ENCODE results near the gene AP5M1. TPM values are rescaled to one million over a fixed set of nuclear protein-coding genes. Genes with fewer than 3 reads are reported as not detected.
"Not testable (repeated sequence)": the region's sequence is repeated elsewhere in the genome, so short reads cannot be mapped to it uniquely, and the experiment has no call there.

AP5M1 gene, protein sequence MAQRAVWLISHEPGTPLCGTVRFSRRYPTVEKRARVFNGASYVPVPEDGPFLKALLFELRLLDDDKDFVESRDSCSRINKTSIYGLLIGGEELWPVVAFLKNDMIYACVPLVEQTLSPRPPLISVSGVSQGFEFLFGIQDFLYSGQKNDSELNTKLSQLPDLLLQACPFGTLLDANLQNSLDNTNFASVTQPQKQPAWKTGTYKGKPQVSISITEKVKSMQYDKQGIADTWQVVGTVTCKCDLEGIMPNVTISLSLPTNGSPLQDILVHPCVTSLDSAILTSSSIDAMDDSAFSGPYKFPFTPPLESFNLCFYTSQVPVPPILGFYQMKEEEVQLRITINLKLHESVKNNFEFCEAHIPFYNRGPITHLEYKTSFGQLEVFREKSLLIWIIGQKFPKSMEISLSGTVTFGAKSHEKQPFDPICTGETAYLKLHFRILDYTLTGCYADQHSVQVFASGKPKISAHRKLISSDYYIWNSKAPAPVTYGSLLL
- polyA plus RNA-seq (2012; ENCODE audit: insufficient read depth, insufficient read length) = 47.5 TPM

GRCh38 chr14:57268161-57269069 lies at the start of gene AP5M1, which contains the start of gene EXOC5:
AP5M1 (plus strand) TSS chr14:57268971; CDS start chr14:57269315, 344 bp downstream.
EXOC5 (minus strand) TSS chr14:57268905; CDS start chr14:57268648, 257 bp downstream.
- peak; percentile 95 for DNase-seq (ENCODE audit: low read depth, low spot score)
- H3K4me3 ChIP-seq (ENCODE audit: low read length) = peak within 1 kb of the TSS; percentile 64

- no peak overlapping the region for H3K4me3 ChIP-seq (ENCODE audit: low read length)
These were observed 46.8 kb upstream of the AP5M1 start for GRCh38 chr14:57221931-57222330.

DNA sequence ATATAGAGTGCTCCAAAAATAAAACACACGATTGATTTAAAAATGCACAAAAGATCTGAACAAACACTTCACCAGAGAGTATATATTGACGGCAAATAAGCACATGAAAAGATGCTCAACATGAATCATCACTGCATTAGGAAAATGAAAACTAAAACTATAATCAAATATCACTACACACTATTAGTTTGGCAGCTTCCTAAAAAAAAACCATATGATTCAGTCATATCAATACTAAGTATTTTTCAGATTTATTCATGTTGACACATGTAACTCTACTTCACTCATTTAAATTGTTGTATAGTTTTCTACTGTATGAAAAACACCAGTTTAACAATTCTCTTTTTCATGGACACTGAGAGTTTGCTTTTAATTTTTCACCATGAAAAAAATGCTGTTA lies 41.7 kb upstream of the AP5M1 start:
- DNase-seq (ENCODE audit: low read depth, low spot score) = no peak
- no peak overlapping the region for H3K4me3 ChIP-seq (ENCODE audit: low read length)

More at GRCh38 chr14:57221931-57222330, 46.8 kb upstream of the AP5M1 start:
- no peak for DNase-seq (ENCODE audit: low read depth, low spot score)

DNA sequence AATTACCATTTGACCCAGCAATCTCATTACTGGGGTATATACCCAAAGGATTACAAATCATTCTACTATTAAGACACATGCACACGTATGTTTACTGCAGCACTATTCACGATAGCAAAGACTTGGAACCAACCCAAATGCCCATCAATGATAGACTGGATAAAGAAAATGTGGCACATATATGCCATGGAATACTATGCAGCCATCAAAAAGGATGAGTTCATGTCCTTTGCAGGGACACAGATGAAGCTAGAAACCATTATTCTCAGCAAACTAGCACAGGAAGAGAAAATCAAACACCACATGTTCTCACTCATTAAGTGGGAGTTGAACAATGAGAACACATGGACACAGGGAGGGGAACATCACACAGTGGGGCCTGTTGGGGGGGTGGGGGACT lies 40.5 kb upstream of the AP5M1 start:
- DNase-seq (ENCODE audit: low read depth, low spot score); H3K4me3 ChIP-seq (ENCODE audit: low read length): not testable (repeated sequence)

GRCh38 chr14:57232006-57232405 lies 36.8 kb upstream of the AP5M1 start:
- H3K4me3 ChIP-seq (ENCODE audit: low read length) = no peak overlapping the region
- no peak for DNase-seq (ENCODE audit: low read depth, low spot score)

DNA sequence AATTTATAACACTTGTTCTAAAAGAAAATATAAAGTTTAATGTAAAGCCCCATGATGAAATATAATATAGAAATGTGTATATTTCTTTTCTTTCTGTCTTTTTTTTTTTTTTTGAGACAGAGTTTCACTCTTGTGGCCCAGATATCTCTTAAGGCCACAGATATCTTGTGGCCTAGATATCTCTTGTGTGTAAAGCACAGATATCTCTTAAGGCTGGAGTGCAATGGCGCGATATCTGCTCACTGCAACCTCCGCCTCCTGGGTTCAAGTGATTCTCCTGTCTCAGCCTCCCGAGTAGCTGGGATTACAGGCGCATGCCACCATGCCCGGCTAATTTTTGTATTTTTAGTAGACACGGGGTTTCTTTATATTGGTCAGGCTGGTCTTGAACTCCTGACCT lies 28.7 kb upstream of the AP5M1 start:
- DNase-seq (ENCODE audit: low read depth, low spot score); H3K4me3 ChIP-seq (ENCODE audit: low read length): not testable (repeated sequence)

DNA sequence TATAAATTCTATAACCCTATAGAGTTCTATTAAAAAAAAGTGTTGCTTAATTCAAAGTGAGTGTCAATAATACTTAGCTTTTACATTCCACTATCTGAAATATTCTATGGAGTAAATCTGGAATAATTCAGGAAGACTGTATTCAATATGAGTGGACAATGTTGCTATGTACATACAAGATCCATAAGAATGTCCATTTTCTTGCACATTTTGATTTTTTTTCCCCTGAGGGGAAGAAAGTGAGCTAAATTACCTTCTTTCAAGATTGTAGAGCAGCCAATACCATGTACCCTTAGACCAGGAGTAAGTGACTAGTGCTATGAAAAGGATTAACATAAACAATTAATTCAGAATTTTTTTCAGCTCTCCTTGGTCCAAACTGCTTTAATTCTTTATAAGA lies 25.5 kb upstream of the AP5M1 start:
- no peak for DNase-seq (ENCODE audit: low read depth, low spot score)
- no peak overlapping the region for H3K4me3 ChIP-seq (ENCODE audit: low read length)

- no peak for DNase-seq (ENCODE audit: low read depth, low spot score)
These were observed 24.7 kb upstream of the AP5M1 start for GRCh38 chr14:57244106-57244505.

DNA sequence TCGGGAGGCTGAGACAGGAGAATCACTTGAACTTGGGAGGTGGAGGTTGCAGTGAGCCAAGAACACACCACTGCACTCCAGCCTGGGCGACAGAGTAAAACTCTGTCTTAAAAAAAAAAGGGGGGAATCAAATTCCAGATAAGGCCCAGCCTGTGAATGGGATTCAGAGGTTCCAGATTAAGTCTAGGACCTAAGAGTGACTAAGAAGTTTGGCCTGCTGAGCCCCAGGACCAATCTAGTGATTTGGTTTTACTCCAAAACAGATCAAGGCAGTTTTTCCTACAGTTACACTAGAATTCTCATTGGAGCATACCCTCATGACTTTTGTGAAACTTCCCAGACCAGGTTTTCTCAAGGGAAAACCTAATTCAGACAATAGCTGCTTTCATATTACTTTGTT lies 22.8 kb upstream of the AP5M1 start:
- no peak for DNase-seq (ENCODE audit: low read depth, low spot score)
- no peak overlapping the region for H3K4me3 ChIP-seq (ENCODE audit: low read length)

More at GRCh38 chr14:57244106-57244505, 24.7 kb upstream of the AP5M1 start:
- no peak overlapping the region for H3K4me3 ChIP-seq (ENCODE audit: low read length)

GRCh38 chr14:57246933-57247657 lies 21.7 kb upstream of the AP5M1 start:
- no peak overlapping the region for H3K4me3 ChIP-seq (ENCODE audit: low read length)
- DNase-seq (ENCODE audit: low read depth, low spot score) = no peak

GRCh38 chr14:57254884-57255283 lies 13.9 kb upstream of the AP5M1 start:
- H3K4me3 ChIP-seq (ENCODE audit: low read length) = no peak overlapping the region
- DNase-seq (ENCODE audit: low read depth, low spot score) = no peak

DNA sequence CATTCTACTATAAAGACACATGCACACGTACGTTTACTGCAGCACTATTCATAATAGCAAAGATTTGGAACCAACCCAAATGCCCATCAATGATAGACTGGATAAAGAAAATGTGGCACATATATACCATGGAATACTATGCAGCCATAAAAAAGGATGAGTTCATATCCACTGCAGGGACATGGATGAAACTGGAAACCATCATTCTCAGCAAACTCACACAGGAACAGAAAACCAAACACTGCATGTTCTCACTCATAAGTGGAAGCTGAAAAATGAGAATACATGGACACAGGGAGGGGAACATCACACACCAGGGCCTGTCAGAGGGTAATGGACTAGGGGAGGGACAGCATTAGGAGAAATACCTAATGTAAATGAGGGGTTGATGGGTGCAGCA lies 10.6 kb upstream of the AP5M1 start:
- not testable (repeated sequence) for H3K4me3 ChIP-seq (ENCODE audit: low read length); DNase-seq (ENCODE audit: low read depth, low spot score)

DNA sequence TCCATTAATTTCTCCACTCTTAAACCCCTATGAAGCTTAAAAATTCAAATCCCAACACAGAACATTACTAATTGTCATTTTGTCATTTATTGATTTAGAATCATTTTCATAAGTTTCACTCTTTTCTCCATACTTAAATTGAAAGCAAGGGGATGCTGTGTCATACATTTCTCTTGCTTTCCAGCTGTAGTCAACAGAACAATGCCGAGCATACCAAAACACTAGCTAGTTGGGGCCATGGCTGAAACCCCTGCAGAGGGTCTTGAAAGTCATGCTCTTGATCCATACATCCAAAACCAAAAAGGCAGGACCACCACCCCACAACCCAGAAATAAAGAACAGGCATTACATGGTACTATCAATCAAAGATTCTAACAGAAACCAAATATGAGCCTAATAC lies 9.1 kb upstream of the AP5M1 start:
- no peak overlapping the region for H3K4me3 ChIP-seq (ENCODE audit: low read length)
- DNase-seq (ENCODE audit: low read depth, low spot score) = no peak

DNA sequence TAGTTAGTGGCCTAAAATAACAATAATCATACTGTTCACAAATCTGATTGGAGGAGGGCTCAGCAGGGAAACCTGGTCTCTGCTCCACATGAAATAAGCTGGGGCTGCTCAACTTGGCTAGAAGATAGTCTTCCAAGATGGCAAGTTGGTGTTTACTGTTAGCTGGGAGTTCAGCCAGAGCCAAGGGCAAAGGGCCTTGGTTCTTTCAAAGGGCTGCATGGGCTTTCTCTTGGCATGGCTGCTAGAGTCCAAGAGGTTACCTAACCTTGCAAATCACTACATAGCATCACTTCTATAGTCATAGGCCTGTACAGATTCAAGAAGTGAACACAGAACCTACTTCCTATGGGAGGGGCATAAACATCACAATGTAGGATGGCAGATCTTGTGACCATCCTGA lies 7.2 kb upstream of the AP5M1 start:
- no peak for DNase-seq (ENCODE audit: low read depth, low spot score)
- no peak overlapping the region for H3K4me3 ChIP-seq (ENCODE audit: low read length)

DNA sequence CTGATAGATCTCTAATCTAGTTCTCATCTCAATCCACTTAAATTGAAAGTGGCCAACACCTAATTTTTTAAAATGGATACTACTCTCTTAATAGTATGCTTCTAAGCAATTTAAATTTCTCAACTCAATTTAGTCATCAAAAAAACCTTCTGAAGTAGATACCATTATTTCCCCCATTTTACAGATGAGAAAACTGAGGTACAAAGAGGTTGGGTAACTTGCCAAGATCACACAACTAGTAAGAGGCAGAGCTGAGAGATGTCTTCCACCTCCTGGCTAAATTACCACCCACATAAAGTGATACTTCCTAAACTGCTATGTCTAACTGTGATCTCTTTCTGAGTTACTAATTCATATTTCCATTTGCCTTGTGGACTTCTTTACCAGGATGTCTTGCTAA lies 6.7 kb upstream of the AP5M1 start:
- no peak for DNase-seq (ENCODE audit: low read depth, low spot score)
- H3K4me3 ChIP-seq (ENCODE audit: low read length) = no peak overlapping the region

DNA sequence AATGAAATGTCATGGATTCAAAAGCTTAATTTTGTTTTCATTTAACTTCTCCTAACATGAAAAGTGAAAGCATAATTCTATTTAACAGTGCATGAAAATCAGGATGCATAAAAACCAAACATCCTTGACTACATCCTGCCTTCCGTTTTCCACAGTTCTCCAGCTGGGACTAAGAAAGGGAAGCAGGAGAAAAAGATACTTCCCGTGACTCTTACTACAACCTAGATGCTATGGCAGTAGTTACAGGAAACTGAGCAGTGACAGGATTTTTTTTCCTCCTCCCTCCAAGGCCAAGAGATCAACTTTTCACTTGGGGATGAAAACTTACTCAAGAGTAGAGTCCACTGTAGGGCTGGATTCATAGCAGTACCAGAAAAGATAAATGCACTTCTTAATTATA lies 2.7 kb upstream of the AP5M1 start:
- no peak for DNase-seq (ENCODE audit: low read depth, low spot score)
- no peak overlapping the region for H3K4me3 ChIP-seq (ENCODE audit: low read length)

- DNase-seq (ENCODE audit: low read depth, low spot score) = no peak
- H3K4me3 ChIP-seq (ENCODE audit: low read length) = no peak overlapping the region
These were observed 4.5 kb downstream of the AP5M1 start for GRCh38 chr14:57273236-57273635.

- H3K4me3 ChIP-seq (ENCODE audit: low read length) = no peak overlapping the region
- DNase-seq (ENCODE audit: low read depth, low spot score) = no peak
These were observed 5.8 kb downstream of the AP5M1 start for GRCh38 chr14:57274551-57274950.

GRCh38 chr14:57275023-57275664 lies 6.4 kb downstream of the AP5M1 start:
- H3K4me3 ChIP-seq (ENCODE audit: low read length) = no peak overlapping the region
- no peak for DNase-seq (ENCODE audit: low read depth, low spot score)
